C1 segment of cervical spinal cord (tissue), 14 donors: ENCODE data around the gene TIGD2.

Source experiments
- DNase-seq, 14 donors: peaks; one replicate each; lab custom pipeline; 2025; lab: John Stamatoyannopoulos, UW

Gene TIGD2

DNA sequence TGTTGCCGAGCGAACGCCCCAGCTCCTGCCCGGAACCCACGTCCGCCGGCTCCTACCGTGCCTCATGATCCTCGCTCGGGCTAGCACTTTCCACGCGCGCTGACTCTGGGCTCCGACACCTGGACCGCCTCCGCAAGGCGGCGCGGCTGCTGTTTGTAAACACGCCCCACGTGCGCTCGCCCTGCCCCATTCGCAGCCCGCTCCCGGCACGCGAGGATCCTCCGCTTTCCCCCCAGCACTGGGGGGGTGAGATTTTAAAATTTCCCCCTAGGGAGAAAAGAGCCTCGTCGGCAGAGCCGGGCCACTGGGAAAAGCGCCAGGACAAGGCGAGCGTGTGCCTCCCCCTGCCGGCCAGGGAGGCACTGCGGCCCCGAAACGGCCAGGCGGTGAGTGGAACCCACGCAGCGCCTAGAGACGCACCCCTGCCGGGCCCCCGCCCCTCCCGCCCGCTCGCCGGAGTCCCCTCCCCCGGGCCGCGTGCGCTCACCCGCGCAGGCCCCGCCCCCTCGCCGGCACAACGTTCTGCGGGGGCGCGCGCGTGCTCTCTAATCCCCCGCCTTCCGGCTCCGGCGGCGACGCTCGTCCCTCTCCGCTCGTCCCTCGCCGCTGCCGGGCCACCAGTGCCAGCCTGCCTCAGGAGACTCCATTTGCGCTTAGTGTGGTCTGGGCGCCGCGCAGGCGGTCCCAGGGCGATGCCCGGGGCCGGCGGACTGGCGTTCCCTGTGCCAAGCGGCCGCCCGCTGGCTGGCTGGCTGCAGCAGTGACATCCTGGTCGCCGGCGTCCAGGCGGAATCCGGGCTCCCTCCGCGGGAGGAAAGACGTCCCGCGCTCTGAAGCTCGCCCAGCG is at the start of gene TIGD2:
TIGD2 (plus strand) TSS at position 548 of the 847 bp plus-strand sequence. CDS start 1,442 bp downstream, outside the sequence.
- peak; percentile 51 to 92 (median 82) for DNase-seq

DNA sequence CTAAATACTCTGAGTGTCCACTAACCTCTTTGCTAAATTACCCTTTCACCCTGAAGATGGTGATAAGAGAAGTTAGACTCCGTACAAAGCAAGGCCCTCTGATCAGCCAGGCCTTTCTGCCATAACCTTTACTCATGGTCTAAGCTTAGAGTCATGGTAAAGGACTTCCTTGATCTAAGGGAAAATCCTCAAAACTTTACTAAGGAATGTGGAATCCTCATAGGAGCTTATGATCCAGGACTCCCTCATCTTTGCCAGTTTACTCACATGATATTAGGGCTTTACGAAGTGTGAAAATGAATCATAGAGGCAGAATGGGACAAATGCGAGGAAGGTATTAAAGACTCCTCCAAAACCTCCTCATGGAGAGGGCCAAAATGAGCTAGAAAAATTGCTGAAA is 46.5 kb upstream of the TIGD2 start:
- no peak for DNase-seq

DNA sequence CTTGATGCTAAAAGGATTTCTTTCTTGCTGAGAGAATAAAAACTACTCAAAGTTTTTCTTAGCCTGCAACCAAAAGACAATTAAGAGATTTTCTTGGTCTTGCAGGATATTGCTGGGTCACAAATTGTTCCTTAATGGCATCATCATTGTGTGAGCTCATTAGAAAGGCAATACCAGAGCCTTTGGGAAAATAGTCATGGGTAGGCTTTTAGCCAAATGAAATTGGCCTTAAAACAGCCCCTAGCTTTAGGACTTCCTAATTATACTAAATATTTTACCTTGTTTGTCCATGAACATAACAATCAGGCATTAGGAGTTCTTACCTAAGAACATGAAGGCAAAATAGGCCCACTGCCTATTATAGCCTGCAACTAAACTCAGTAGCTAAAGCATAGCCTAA is 43.9 kb upstream of the TIGD2 start:
- DNase-seq, result no peak

DNA sequence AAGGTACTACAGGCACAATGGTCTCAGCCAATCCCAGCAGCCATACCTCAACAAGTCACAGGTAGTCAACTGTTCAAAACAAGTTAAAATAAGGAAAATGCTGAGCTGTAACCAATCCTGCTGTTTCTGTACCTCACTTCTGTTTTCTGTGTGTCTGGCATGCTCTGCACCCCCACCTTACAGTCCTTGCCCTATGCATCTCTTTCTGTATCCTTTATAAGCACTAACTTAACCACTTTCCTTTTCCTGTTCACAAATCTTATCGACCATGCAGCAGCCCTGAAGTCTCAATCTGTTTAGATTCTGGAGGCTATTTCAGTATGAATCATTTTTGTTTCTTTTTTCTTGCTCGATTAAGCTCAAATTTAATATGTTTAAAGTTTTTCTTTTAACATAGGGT is 41.9 kb upstream of the TIGD2 start:
- DNase-seq, result no peak

DNA sequence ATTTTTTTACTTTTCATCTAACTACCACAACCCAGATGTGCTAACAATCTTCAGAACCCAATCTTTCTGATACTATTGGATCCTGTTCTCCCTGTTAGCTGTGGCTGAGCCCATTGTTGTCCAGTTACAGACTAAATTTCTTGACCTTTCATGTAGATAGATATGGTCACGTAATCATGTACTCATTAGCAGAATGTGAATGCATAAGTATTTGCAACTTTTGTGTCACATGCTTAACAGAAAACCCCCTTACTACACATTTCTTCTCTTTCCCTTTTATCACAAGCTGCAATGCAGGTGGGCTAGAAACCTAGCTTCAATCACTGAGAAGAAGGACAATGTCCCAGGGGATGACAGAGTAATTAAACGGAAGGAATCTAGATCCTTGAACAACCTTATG is 41.3 kb upstream of the TIGD2 start:
- no peak for DNase-seq

DNA sequence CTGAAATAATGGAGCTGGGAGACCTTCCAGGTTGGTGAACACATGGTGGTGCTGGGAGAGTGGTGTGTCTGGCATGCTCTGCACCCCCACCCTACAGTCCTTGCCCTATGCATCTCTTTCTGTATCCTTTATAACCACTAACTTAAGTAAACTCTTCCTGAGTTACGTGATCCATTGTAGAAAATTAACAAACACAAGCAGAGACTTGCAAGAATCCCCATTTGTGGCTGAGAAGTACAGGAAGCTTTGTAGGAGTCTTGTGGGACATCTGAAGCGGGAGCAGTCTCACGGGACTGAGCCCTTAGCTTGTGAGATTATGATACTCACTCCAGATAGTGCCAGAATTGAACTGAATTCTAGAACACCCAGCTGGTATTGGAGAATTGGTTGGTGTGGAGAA is 40.0 kb upstream of the TIGD2 start:
- no peak for DNase-seq

DNA sequence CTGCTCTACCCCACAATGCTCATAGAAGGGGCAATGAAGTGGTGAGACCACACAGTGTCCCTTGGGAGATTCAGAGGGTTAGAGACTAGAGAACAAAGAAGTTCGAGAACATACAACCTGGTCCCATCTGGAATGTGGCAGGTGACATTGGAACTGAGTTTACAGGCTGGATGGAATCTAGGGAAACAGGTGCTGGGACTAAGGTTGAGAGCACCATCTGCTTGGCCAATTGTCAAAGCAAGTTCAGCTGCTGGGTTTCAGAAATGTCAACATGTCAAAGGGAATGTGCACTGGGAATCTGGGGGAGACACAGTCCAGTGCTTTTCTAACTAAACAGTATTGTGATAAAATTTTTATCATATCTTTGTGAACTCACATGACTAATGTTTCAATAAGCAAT is 38.4 kb upstream of the TIGD2 start:
- DNase-seq, result no peak

DNA sequence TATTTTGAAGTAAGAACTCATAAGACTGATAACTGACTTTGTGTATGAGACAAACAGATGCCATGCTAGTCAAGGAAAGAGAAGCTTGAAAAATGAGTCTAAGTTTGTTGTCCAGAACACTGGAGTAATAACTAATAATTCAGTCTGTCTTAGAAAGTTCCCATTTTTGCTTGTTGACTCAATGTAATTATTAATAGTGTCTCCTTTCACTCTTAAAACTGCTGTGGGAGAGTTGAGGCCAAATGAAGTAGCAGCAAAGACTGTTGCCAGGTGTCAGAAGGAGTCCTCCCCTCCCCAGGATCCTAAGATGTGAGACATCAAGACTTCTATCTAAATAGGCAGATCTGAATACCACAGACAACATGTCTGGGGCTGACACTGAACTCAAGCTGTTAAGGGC is 33.6 kb upstream of the TIGD2 start:
- DNase-seq, result no peak

DNA sequence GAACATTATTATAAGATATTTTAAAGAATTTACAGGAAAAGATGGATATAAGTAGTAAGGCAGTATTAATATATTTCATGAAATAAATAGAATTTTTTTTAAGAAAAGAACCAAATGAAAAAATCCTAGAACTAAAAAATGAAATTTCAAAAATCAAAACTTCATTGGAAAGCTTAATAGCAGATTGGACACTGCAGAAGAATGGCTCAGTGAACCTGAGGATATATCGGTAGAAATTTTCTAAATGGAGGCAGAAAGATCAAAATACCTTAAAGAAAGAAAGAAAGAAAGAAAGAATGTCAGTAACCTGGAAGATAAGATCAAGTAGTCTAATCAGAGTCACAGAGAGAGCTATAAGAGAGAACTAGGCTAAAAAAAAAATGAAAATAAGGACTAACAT is 33.0 kb upstream of the TIGD2 start:
- DNase-seq, result no peak

DNA sequence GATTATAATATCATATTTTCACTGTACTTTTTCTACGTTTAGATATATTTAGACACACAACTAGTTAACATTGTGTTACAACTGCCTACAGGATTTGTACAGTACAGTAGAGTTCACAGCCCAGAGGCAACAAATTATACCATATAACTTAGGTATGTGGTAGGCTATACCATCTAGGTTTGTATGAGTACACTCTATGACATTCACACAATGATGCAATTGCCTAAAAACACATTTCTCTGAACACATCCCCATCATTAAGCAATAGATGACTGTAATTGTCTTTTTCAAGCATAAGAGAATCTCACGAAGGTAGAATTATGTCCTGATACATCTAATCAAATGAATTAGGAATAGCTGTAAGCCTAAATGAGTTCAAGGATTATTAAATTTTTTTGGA is 12.3 kb upstream of the TIGD2 start:
- no peak for DNase-seq

DNA sequence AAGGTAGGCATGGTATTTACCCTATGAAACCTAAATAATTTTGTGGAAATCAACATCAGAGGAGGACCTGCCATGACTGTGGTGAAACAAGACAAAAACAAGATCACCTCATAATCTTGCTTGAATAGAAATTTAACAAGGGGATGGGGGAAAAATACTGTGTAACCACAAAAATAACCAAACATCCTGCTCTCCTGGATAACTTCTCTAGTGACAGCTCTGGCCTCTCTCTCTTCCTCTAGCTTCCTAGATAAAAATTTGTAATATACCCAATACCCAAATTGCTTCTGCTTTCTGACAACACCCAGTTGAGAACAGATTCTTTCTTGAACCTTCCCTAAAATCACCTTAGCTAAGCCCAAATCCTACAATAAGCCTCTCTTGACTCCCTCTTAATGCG is 11.9 kb upstream of the TIGD2 start:
- no peak for DNase-seq

DNA sequence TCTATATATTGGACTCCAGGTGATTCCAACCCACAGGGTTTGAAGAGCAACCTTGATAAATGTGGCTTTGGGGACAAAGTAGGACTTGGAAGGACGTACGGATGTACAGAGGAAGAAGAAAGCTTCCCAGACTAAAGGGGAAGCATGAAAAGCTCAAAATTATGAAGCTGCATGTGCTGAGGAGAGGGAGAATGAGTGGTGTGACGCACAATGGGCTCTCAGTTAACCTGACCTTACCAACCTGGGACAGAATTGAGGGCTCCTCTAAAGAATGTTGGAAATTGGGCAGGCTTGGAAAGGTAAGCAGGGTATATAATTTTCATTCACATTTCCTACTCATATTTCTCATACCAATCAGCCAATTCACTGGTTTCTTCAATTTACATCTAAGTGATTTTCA is 10.5 kb upstream of the TIGD2 start:
- no peak for DNase-seq

DNA sequence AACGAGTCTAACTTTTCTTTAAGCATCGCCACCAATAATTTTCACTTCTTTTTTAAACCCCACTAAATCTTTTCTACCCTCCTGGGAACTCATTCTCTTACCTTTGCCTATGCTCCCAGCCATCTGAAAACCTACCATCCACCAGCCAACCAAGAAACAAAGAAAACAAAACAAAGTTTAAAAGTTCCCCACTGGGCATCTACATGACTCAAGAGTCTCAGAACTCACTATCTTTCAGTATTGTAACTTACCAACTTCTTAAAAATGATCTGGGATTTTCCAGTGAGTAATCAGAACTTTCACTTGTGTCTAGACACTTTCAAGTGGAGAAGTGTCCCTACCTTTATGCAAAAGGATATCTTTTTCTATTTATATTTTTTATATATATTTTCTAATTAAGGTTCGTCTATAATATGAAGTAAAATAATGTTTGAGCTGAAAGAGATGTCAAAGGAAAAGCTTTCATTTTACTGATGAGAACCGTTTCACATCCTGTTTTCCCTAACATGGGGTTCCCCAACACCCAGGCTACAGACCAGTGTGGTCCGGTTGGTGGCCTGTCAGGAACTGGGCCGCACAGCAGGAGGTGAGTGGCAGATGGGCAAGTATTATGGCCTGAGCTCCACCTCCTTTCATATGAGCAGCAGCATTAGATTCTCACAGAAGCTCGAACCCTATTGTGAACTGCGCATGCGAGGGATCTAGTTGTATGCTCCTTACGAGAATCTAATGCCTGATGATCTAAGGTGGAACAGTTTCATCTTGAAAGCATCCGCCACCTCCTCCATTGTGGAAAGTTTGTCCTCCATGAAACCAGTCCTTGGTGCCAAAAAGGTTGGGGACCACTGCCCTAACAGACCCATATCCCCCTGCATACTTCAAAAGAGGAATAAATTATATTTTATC is 9.8 kb upstream of the TIGD2 start:
- no peak for DNase-seq

DNA sequence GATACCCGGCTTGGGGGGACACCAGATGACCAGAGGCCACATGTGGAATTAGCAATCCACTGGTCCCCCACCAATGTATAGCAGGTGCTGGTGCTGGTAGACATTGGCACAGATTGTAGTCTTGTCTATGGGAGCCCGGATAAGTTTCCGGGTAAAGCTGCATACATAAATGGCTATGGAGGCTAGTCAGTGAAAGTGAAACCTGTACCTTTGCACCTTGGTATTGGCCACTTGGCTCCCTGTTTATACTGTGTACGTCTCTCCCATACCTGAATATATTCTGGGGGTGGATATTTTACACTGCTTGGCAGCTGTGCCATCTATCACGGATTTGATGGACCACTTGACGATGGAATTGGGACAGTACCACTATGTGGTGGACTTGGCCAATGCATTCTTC is 5.6 kb upstream of the TIGD2 start:
- DNase-seq, result no peak

DNA sequence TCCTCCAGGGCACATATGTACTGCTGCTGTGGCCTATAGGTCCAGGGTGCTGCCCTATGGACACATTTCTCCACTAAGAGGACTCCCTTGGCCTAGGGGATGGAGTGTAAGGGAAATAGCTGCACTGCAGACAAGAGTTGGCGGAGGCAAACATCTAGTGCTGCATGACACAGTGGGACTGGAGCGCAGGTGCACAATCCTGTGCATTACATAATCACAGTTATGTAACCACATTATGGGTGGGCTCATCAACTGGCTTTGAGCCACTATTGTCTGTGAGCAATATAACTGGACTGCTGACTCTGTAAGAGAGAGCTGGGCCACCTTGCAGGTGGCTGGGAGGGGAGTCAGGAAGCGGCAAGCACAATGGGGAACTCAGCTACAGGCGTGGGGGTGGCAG is 3.2 kb upstream of the TIGD2 start:
- DNase-seq, result no peak

DNA sequence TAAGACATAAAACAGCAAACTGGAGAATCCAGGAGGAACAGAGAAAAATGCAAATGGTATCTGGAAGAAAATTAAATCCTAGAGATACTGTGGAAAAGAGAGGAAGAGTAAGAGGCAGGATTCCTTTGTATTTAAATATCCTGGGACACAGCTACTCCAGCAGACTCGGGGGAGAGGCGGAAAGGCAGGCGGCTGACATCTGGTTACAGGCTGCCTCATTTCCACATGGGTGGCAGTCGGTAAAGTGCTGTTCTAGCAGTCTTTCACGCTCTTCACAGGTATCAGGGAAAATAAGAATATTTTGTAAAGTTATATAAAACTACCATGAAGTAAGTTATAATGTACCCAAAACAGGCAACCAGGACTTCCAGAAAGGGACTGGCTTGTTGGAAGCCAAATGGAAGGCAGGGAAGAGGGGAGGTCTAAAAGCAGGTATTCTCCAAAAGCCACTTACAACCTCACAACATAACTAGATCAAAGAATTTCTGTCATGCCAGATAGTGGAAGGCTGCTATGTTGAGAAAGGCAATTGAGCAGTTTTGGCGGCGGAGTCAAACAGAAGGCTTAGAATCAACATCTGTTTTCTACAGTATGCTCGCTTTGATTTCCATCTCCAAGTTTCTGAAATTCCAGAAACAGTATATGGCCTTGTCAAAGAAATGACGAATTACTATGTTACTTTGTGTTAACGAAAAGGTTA is 1.3 kb upstream of the TIGD2 start:
- peak in 1 of 14 donors; percentile 56 for DNase-seq

DNA sequence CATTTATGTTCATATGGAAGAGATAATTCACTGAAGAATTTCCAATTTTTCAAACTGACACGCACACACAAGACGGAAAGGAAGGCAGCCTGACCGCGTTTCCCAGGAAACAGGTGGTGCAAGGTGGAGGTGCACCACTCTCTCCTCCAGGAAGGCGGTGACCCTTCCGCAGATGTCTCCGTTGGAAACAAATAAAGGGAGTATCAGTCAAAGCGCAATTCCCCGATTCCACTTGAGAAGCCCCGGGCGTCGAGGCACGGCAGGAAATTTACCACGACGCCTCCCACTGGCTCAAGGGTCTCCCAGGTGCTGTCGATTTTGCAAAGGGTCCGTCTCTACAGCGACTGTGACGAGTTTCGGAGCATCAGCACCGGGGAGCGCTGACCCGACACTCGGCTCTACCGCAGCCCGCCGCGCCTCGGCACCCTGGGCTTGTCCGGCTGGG is 770 bp upstream of the TIGD2 start:
- peak in 1 of 14 donors; percentile 77 for DNase-seq

DNA sequence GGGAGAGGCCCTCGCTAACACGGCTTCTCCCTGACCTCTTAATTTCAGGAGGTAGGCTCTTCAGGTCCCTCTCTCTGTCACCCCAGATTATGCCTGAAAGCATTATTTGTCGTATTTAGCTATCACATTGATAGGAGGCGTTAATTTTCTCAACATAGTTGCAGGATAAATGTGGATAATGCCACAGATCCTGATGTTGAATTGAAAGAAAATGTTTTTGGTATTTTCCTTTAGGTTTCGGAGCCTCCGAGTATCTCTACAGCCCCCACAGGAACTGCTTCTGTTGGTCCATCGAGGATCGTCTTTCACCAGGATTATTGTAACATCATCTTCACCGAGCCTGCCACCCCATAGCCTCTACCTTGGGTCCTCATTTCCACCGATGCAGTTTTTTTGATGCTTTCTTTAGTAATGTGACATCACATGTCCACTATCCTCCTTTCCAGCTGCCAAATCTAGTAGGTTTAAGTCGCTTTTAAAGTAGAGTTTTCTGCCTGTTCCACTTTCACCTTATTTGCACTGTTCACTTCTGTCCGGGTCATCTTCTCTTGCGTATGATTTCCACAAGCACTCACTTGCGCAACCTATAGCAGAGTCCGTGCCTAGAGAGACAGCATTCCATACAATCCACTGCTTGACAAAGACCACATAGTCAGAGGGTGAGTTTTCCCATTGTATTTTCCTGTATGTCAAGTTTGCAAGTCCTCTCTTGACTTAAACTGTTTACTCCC is 665 bp downstream of the TIGD2 start:
- peak in 4 of 14 donors; percentile 12 to 50 (median 25) for DNase-seq

DNA sequence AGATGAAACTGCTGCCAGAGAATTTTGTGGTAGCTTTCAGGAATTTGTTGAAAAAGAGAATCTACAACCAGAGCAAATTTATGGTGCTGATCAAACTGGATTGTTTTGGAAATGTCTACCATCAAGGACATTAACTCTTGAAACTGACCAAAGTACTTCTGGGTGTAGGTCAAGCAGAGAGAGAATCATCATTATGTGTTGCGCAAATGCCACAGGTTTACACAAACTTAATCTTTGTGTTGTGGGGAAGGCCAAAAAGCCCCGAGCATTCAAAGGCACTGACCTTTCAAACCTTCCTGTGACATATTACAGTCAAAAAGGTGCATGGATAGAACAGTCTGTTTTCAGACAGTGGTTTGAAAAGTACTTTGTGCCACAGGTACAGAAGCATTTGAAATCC is 2.1 kb downstream of the TIGD2 start:
- DNase-seq, result no peak

DNA sequence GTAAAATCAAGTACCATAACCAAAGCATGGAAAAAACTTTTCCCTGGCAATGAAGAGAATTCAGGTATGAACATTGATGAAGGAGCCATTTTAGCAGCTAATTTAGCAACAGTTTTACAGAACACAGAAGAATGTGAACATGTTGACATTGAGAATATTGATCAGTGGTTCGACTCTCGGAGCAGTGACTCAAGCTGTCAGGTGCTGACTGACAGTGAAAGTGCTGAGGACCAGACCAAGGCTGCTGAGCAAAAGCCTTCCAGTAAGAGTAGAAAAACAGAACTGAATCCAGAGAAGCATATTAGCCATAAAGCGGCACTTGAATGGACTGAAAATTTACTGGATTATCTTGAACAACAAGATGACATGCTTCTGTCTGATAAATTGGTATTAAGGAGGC is 2.8 kb downstream of the TIGD2 start:
- DNase-seq, result no peak

DNA sequence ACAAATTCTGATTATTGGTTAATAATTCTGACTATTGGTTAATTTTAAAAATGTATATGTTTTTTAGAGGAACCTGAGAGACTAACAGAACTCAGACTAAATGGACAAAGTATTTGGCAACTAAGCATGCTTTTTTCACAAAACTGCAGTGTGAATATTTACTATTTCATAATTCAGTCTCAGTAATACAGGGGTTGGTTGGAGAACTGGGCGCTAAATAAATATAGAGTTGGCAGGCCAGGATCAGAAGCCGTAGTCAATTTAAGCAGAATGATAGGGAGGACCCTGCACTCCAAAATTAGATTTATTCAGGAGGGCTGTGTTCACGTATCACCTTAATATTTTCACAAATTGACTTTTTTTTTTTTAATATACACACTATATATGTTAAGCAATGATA is 5.8 kb downstream of the TIGD2 start:
- no peak for DNase-seq
